KOPT-K1 (cell line): ENCODE data around the gene ATE1.
"Not testable (repeated sequence)": the region's sequence is repeated elsewhere in the genome, so short reads cannot be mapped to it uniquely, and the experiment has no call there.

ENCODE experiments used
- H3K27ac ChIP-seq: fragments of 200-600 bp; sonication (generic); 2 replicates; pipeline ENCODE4 v1.5.1; 2016; ENCODE audit warnings: antibody characterized with exemption, mild to moderate bottlenecking, low read depth, low read length; ENCODE audit not compliant: poor library complexity, severe bottlenecking
- H3K36me3 ChIP-seq: fragments of 200-600 bp; sonication (generic); 2 replicates; pipeline ENCODE4 v1.5.1; 2017; ENCODE audit warnings: antibody characterized with exemption, mild to moderate bottlenecking, low read length, moderate library complexity; ENCODE audit not compliant: insufficient read depth
- H3K9me3 ChIP-seq: fragments of 200-600 bp; sonication (generic); 2 replicates; pipeline ENCODE4 v1.5.1; 2017; ENCODE audit warnings: antibody characterized with exemption, low read length, mild to moderate bottlenecking; ENCODE audit not compliant: insufficient read depth, poor library complexity, severe bottlenecking

Gene ATE1

DNA sequence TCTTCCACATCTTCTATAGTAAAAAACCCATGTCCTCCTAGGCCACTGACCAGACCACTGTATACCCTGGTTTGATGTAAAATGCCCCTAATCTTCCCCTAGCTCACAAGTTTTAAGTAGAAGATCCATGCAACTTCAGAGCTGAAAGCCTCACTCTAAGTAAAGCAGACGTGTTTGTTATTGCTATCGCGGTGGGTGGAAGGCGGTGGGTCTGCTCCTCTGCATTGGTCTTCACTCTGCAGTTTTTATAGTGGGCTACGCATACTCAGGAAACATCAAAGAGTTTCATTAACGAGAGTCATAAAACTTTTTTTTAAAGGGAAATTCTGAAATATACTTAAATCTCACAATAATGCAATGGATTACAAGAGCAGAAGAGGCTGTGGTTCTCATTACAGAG, 91.7 kb downstream of the ATE1 start:
- Histone ChIP-seq H3K27ac (no peak overlapping the region), H3K36me3 (peaks cover 26% of the 10 kb centered on the region), H3K9me3 (no peaks in the 10 kb centered on the region)

DNA sequence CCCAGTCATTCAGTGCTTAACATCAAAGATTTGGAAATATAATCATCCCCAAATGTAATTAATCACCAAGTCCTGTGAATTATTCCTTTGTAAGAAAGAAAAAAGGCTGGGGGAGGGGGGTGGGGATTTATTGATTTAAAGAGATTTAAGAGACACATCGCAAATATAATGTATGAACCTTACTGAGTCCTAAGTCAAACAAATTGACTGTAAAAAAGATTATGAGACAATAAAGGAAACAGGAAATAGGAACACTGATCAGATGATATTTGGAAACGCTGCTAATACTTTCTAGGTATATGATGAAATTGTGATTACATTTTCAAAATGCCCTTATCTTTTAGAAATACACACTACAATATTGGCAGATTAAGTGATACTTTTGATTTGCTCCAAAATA, 92.5 kb downstream of the ATE1 start:
- Histone ChIP-seq H3K36me3 (peaks cover 26% of the 10 kb centered on the region), H3K27ac (no peak overlapping the region), H3K9me3 (no peaks in the 10 kb centered on the region)

DNA sequence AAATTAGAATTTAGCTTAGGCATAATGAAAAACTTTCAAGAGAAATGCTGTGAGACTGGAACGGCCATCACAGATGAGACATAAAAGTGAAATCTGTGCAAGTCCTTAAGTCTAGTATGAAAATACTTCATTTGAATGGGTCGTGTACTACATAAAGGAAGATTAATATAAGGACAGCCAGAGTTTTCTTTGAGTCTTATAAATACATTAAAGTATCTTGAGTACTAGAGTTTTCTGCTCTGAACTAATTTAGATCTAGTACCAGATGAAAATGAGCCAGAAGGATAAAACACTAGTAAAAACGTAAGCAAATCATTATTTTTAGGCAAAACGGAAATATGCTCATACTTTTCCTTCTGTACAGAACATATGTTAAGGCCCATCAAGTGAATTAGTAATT, 93.1 kb downstream of the ATE1 start:
- Histone ChIP-seq H3K9me3 (no peaks in the 10 kb centered on the region), H3K27ac (no peak overlapping the region), H3K36me3 (peaks cover 26% of the 10 kb centered on the region)

DNA sequence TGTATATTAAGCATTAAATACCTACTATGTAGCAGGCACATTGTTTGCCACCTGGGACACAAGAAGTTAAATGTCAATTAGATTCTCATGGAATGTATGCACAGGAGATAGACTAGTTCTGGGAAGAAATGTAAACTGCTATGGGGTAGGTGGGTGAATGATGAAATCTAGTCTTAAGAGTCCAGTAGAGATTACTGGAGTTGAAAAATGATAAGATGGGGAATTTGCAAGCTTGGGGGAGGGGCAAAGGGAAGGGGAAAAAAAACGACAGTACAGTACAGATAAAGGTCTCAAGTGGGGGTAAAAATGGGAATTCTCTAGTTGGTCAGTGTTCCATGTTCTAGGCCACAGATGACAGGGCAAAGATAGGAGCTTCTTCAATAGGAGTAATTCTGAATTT, 94.4 kb downstream of the ATE1 start:
- no peak overlapping the region for H3K27ac ChIP-seq
- no peaks in the 10 kb centered on the region for H3K9me3 ChIP-seq
- peaks cover 28% of the 10 kb centered on the region for H3K36me3 ChIP-seq

DNA sequence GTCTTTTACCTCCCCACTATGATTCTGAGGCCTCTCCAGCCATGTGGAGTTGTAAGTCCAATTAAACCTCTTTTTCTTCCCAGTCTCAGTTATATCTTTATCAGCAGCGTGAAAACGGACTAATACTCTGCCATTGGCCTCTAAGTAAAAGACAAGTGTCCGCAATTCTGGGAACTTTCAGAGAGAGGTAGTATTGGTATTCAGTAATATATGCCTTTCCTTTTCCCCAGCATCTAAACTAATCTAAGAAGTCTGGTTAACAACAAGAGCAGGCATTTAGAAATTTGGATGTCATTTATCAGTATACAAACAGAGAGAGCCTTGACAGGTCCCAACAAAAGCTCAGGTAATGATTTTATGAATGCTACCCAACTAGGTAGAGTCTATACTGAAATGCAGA, 95.2 kb downstream of the ATE1 start:
- Histone ChIP-seq H3K36me3 (peaks cover 34% of the 10 kb centered on the region), H3K27ac (no peak overlapping the region), H3K9me3 (no peaks in the 10 kb centered on the region)

DNA sequence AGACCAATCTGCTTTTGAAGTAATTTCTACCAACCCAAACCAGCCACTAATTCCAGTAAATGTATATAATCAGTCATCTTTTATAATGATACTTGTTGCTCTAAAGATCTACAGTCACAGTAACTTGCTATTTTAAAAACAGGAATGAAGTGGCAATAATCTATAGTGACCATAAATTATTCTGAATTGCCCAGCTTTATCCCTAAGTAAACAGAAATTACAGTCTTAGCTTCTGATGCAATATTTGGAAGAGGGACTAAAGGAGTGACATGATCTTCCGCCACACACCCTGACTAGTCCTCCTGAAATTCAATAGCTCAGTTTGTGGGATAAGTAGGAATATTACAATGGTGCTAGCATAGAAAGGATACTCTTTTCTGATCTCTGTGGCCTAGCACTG, 96.1 kb downstream of the ATE1 start:
- H3K36me3 ChIP-seq: peaks cover 34% of the 10 kb centered on the region
- H3K9me3 ChIP-seq: no peaks in the 10 kb centered on the region
- H3K27ac ChIP-seq: no peak overlapping the region

DNA sequence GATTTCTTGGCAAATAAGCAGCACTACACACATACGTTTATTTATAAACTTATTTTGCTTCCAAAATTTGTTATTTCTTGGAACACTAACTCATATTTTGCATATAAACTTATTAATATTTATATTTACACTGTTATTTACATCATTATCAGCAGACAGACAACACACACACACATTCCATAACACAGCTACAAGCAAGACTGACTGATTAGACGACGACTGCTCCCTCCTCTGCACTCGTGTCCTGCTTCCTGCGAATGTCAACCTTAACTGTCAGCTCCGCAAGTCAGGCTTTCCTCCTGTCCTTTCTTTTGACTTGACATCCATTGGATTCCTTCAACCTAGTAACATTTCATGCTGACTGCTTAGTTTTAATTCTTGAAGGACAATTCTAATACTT, 96.6 kb downstream of the ATE1 start:
- peaks cover 31% of the 10 kb centered on the region for H3K36me3 ChIP-seq
- H3K9me3 ChIP-seq: no peaks in the 10 kb centered on the region
- H3K27ac ChIP-seq: no peak overlapping the region

DNA sequence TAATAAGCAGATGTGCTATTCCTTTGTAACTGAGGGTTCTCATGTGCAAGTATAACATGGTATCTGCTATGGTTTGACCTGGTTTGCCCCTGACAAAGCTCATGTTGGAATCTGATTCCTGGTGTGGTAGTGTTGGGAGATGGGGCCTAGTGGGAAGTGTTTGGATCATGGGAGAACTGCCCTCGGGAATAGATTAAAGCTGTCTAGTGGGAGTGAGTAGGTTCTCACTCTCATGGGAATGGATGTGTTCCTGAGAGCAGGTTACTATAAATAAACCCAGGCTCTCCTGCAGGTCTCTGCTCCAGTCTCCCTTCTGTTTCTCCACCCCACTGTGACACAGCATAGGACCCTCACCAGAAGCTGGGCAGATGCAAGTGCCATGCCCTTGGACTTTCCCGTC, 97.7 kb downstream of the ATE1 start:
- Histone ChIP-seq H3K27ac (no peak overlapping the region), H3K9me3 (no peaks in the 10 kb centered on the region), H3K36me3 (peaks cover 20% of the 10 kb centered on the region)

DNA sequence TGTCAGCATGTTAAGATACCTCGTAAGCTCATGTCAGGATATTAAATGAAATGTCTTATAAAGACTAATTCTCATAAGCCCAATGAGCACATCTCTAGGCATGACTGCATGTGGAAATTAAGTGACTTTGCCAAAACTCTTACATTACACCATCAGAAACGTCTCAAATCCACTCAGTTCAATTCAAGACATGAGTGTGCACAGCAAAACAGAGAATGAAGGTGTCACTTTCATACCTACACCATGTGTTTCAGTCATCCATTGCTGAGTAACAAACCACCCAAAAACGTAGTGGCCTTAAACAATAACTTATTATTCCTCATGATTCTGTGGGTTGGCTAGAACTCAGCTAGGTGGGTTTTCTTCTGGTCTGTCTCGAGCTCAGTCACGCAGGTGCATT, 99.8 kb downstream of the ATE1 start:
- H3K36me3 ChIP-seq: peaks cover 9% of the 10 kb centered on the region; the same call in 1 of the 2 replicates

DNA sequence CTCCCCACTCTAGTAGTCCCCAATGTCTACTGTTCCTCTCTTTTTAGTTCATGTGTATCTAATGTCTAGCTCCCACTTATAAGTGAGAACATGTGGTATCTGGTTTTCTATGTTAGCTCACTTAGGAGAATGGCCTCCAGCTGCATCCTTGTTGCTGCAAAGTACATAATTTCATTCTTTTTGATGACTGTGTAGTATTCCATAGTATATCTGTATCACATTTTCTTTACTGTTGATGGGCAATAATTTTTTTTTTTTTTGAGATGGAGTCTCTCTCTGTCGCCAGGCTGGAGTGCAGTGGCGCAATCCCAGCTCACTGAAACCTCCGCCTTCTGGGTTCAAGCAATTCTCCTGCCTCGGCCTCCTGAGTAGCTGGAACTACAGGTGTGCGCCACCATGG, 101.1 kb downstream of the ATE1 start:
- H3K36me3 ChIP-seq, H3K9me3 ChIP-seq: not testable (repeated sequence)

More for the DNA sequence above, 99.8 kb downstream of the ATE1 start:
- Histone ChIP-seq H3K9me3 (no peaks in the 10 kb centered on the region), H3K27ac (no peak overlapping the region)

DNA sequence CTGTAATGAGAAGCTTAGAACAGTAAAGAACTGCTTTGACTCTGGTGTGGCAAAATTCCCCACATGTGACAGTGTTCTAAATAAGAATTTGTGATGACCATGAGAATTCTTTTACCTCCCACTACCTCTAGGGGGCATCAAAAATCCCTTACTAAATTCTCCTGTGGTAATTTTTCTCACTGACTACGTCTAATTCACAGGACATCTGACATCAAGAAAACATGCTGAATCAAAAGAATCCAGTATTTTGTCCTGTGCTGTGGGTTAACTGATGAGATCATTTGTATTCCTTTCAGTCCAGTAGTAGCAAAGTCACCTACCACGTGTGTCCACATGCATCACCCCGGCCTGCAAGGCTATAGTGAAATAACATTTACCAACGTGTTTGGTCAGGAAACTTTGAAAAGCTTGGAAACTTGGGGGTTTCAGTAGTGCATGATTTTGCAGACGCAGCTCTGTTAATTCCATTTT, 103.8 kb downstream of the ATE1 start:
- Histone ChIP-seq H3K27ac (no peak overlapping the region), H3K9me3 (no peaks in the 10 kb centered on the region), H3K36me3 (peaks cover 9% of the 10 kb centered on the region; the same call in 1 of the 2 replicates)

More for the DNA sequence above, 101.1 kb downstream of the ATE1 start:
- not testable (repeated sequence) for H3K27ac ChIP-seq

DNA sequence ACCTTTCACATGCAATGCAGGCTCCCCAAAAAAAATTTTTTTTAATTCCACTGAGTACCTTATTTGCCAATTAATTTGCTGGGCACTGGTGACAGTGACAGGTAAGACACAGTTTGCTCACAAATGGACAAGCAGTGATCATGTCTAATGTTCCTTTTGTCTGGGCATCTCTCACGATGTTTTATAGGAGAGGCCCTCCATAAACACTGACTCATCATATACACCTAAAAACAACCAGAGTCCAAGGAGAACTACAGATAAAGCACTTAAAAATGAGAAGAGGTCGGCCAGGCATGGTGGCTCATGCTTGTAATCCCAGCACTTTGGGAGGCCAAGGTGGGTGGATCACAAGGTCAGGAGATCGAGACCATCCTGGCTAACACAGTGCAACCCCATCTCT, 105.1 kb downstream of the ATE1 start:
- Histone ChIP-seq H3K27ac (no peak overlapping the region), H3K36me3 (no peaks in the 10 kb centered on the region; the same call in 1 of the 2 replicates), H3K9me3 (no peaks in the 10 kb centered on the region)

DNA sequence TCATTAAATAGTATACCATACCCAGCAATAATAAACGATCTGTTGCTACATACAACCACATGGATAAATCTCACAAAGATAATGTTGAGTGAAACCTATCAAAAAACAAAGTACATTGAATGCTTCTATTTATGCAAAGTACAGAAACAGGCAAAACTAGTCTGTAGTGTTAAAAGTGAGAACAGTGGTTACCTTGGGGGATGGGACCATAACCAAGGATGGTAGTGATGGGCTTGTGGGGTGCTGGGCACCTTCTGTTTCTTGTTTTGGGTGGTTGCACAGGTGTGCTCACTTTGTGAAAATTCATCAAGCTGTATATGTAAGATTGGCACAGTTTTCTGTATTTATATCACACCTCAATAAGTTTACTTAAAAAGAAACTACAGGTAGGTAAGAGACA, 105.7 kb downstream of the ATE1 start:
- Histone ChIP-seq H3K27ac (no peak overlapping the region), H3K9me3 (no peaks in the 10 kb centered on the region), H3K36me3 (no peaks in the 10 kb centered on the region)

DNA sequence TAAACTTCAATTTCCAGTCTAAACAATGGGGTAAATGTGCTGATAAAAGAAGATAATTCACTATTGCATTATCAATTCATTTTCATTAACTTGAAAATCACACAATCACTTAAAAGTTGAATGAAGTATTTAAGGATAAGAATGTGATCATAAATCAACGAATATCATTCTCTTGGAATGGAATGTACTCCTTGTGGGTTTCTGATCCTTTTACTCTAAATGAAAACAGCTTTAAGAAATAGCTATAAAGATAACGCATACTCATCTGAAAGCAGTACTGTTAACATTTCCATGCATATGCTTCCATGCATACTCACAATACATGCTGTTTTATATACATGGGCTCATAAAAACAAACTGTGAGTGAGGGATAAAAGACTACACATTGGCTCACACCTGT, 108.8 kb downstream of the ATE1 start:
- H3K27ac ChIP-seq: no peak overlapping the region
- no peaks in the 10 kb centered on the region for H3K9me3 ChIP-seq
- H3K36me3 ChIP-seq: no peaks in the 10 kb centered on the region

DNA sequence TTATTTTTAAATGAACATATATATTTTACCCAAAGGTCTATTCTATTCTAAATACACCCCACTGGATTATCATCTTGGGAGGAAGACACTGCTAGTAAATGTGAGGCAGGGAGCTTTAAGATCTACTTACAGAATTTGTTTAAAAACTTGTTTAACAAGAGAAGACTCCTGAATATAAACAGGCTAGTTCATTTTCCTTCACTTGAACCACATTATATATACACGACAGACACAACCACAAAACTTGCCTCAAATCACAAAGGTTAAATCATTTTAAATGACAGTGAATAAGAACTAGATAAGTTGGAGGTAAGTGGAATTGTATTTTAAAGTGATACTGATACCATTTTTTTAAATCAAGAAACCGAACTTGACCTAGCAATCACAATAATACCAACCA, 109.2 kb downstream of the ATE1 start:
- Histone ChIP-seq H3K27ac (no peak overlapping the region), H3K9me3 (no peaks in the 10 kb centered on the region), H3K36me3 (no peaks in the 10 kb centered on the region)

DNA sequence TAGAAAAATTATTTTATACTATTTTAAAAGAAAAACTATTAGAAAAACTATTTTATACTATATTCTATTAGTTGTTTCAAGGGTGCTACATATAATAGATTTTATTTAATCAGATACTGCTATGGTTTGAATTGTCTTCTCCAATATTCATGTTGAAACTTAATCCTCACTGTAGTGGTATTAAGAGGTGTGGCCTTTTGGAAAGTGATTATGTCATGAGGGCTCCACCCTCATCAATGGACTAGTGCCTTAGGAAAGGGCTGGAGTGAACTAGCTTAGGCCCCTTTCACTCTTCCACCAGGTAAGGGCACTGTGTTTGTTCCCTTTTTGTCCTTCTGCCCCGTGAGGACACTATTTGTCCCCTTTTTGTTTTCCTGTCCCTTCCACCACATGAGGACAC, 111.6 kb downstream of the ATE1 start:
- no peaks in the 10 kb centered on the region for H3K36me3 ChIP-seq
- H3K27ac ChIP-seq: no peak overlapping the region
- no peaks in the 10 kb centered on the region for H3K9me3 ChIP-seq

DNA sequence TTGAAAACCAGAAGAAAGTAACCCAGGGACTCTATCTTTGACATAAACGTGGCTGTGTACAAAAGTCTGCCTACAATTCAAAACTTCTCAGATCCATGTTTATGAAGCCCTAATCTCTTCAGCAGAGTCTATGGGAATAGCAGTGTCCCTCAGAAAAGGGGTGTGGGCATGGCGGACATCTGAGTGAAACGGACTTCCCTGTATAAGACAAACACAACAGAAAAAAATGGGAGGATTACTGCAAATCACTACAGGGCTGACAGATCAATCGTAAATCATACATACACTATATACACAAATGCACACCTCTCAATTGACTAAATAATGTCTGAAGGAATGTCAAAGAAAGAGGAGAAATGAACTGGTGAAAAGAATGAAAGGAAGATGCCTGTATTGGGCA, 114.0 kb downstream of the ATE1 start:
- Histone ChIP-seq H3K27ac (no peak overlapping the region), H3K36me3 (no peaks in the 10 kb centered on the region), H3K9me3 (no peaks in the 10 kb centered on the region)
